Hepatocyte (in vitro differentiated cells): ENCODE data around the gene FLVCR2. TPM values are rescaled to one million over a fixed set of nuclear protein-coding genes. Genes with fewer than 3 reads are reported as not detected.
A peak's percentile ranks its signal among the peaks of the same experiment; 100 is the strongest.

Source experiments
- DNase-seq: peaks from one replicate; pipeline ENCODE4 v3.0.0-alpha.2; 2016; ENCODE audit warnings: low spot score
- H2AFZ ChIP-seq: fragments of 200-600 bp; sonication (generic); 2 replicates; pipeline ENCODE4 v1.6.0; 2016; ENCODE audit warnings: antibody characterized with exemption, mild to moderate bottlenecking
- H3K27ac ChIP-seq: fragments of 200-600 bp; sonication (generic); 2 replicates; pipeline ENCODE4 v1.5.1; 2016; ENCODE audit warnings: mild to moderate bottlenecking
- H3K27me3 ChIP-seq: fragments of 200-600 bp; sonication (generic); 2 replicates; pipeline ENCODE4 v1.6.1; 2016
- H3K36me3 ChIP-seq: fragments of 200-600 bp; sonication (generic); replicated peaks from 2 replicates; pipeline ENCODE4 v1.5.1; 2016; ENCODE audit warnings: low read depth; ENCODE audit not compliant: insufficient read depth
- H3K4me1 ChIP-seq: fragments of 200-600 bp; sonication (generic); 2 replicates; pipeline ENCODE4 v1.5.1; 2016; ENCODE audit warnings: mild to moderate bottlenecking, moderate library complexity; ENCODE audit not compliant: insufficient read depth
- H3K4me2 ChIP-seq: fragments of 200-600 bp; sonication (generic); 2 replicates; pipeline ENCODE4 v1.6.0; 2016
- H3K4me3 ChIP-seq: fragments of 200-600 bp; sonication (generic); 2 replicates; pipeline ENCODE4 v1.5.1; 2016; ENCODE audit warnings: mild to moderate bottlenecking
- H3K79me2 ChIP-seq: fragments of 200-600 bp; sonication (generic); 2 replicates; pipeline ENCODE4 v1.6.0; 2017; ENCODE audit warnings: mild to moderate bottlenecking
- H3K9me2 ChIP-seq: fragments of 200-600 bp; sonication (generic); replicated peaks from 2 replicates; pipeline ENCODE4 v1.6.0; 2017; ENCODE audit warnings: mild to moderate bottlenecking; ENCODE audit not compliant: insufficient read depth
- H3K9me3 ChIP-seq: fragments of 200-600 bp; sonication (generic); 2 replicates; pipeline ENCODE4 v1.5.1; 2016; ENCODE audit warnings: low read depth, mild to moderate bottlenecking
- H4K20me1 ChIP-seq: fragments of 200-600 bp; sonication (generic); 2 replicates; pipeline ENCODE4 v1.6.0; 2016; ENCODE audit warnings: mild to moderate bottlenecking; ENCODE audit not compliant: insufficient read depth, poor library complexity, severe bottlenecking
- EZH2 ChIP-seq: fragments of 200-600 bp; sonication (generic); IDR thresholded peaks from 2 replicates; pipeline ENCODE4 v1.6.1; 2016; ENCODE audit warnings: antibody characterized with exemption, mild to moderate bottlenecking, borderline replicate concordance
- EZH2phosphoT487 ChIP-seq: fragments of 200-600 bp; sonication (generic); IDR thresholded peaks from one replicate; pipeline ENCODE4 v1.6.1; 2018; ENCODE audit warnings: antibody characterized with exemption, mild to moderate bottlenecking, low read depth, moderate library complexity; ENCODE audit not compliant: unreplicated experiment, severe bottlenecking
- WGBS: methylation state at CpG from one replicate; pipeline ENCODE4 v1.1.6; 2016; ENCODE audit warnings: low lambda C conversion rate; ENCODE audit errors: missing lambda C conversion rate; 5-methylcytosine and 5-hydroxymethylcytosine counted together
- polyA plus RNA-seq: library from polyadenylated mRNA; unstranded; fragments of >200 nt; fragmentation: Nextera tagmentation; extraction: Ambion mirVana; gene quantifications from 2 replicates; pipeline ENCODE4 v1.2.1, GENCODE V29; 2016
- total RNA-seq: library from RNA; depleted of rRNA; stranded (reverse); fragments of >200 nt; gene quantifications from 2 replicates; pipeline ENCODE4 v1.2.3, GENCODE V29; 2014
- TF ChIP-seq, protein P1 (sequence below): fragments of 200-600 bp; sonication (generic); IDR thresholded peaks from 2 replicates; pipeline ENCODE4 v1.5.1; 2016; ENCODE audit warnings: antibody characterized with exemption, mild to moderate bottlenecking; ENCODE audit not compliant: poor library complexity

FLVCR2 gene
- total and polyA plus RNA-seq, 2 experiments from 2014 or later, result 9.5 to 10.1 TPM

DNA sequence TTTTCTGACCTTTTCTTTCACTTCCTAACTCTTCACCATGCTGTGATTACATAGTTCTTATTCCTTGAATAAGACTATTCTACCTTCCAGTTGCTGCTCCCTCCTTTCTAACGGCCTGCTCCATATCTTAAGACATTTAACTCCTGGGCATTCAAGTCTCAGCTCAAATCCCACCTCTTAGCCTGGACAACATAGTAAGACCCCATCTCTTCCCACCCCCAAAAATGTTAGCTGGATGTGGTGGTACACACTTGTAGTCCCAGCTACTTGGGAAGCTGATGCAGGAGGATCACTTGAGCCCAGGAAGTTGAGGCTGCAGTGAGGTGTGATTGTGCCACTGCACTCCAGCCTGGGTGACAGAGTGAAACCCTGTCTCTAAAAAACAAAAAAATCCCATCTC is 71.4 kb downstream of the FLVCR2 start:
- peak overlapping the region; percentile 88 for H3K27ac ChIP-seq
- no peaks in the 10 kb centered on the region for H3K79me2 ChIP-seq
- H3K4me2 ChIP-seq, result no peak overlapping the region
- H3K36me3 ChIP-seq, result no peaks in the 10 kb centered on the region
- no peaks in the 10 kb centered on the region for H3K9me2 ChIP-seq
- no peak for DNase-seq
- TF ChIP-seq EZH2phosphoT487 (no peak), EZH2 (no peak)
- TF ChIP-seq, protein P1, sequence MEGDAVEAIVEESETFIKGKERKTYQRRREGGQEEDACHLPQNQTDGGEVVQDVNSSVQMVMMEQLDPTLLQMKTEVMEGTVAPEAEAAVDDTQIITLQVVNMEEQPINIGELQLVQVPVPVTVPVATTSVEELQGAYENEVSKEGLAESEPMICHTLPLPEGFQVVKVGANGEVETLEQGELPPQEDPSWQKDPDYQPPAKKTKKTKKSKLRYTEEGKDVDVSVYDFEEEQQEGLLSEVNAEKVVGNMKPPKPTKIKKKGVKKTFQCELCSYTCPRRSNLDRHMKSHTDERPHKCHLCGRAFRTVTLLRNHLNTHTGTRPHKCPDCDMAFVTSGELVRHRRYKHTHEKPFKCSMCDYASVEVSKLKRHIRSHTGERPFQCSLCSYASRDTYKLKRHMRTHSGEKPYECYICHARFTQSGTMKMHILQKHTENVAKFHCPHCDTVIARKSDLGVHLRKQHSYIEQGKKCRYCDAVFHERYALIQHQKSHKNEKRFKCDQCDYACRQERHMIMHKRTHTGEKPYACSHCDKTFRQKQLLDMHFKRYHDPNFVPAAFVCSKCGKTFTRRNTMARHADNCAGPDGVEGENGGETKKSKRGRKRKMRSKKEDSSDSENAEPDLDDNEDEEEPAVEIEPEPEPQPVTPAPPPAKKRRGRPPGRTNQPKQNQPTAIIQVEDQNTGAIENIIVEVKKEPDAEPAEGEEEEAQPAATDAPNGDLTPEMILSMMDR, result no peak
- 80% methylated on average over 1 of the region's 1 CpG for WGBS
- H2AFZ ChIP-seq, result no peak overlapping the region
- H3K9me3 ChIP-seq, result no peaks in the 10 kb centered on the region
- no peaks in the 10 kb centered on the region for H3K27me3 ChIP-seq
- H3K4me3 ChIP-seq, result no peak overlapping the region
- H3K4me1 ChIP-seq, result peaks cover 45% of the 10 kb centered on the region
- H4K20me1 ChIP-seq, result no peaks in the 10 kb centered on the region

DNA sequence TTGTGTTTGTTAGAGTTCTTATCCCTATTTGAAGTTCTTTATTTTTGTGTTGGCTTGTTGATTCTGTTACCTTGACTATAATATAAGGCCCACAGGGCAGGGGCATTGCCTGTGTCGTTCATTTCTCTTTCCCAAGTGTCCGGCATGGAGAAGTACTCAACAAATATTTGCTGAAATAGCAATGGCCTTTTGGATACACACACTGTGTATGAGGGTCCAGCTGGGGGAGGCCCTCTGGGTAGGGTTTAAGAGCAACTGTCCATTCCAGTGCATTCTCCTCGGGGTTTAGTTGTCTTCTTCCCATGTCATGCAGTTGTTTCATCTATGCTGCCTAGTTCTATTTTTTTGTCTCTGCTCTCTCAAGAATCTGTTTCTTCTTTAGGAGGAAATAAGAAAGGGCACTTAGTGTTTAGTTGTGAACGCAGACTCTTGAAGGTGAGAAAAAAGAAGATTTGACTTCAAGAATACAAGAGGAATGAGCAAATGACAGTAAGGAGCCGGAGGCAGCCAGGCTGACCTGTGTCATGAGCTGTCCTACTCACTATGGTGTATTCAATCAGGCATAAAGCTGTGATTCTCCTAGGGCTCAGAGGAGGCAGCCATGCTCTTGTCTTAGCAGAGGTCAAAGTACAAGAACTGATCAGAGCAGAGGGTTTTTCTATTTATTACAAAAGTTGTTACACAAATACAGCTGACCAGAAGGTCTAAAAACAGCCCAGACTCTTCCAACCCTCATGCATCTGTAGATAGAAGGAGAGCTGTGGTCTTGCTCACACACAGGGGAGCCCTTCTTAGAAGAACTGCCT is 72.0 kb downstream of the FLVCR2 start:
- no peaks in the 10 kb centered on the region for H3K9me2 ChIP-seq
- no peaks in the 10 kb centered on the region for H3K36me3 ChIP-seq
- no peaks in the 10 kb centered on the region for H3K27me3 ChIP-seq
- TF ChIP-seq EZH2phosphoT487 (no peak), EZH2 (no peak)
- TF ChIP-seq, protein P1, result no peak
- no peaks in the 10 kb centered on the region for H3K9me3 ChIP-seq
- no peak overlapping the region for H3K4me3 ChIP-seq
- 69% methylated on average over 5 of the region's 5 CpGs for WGBS
- no peak overlapping the region for H2AFZ ChIP-seq
- no peak overlapping the region for H3K4me2 ChIP-seq
- H3K27ac ChIP-seq, result peak overlapping the region; percentile 88
- H4K20me1 ChIP-seq, result no peaks in the 10 kb centered on the region
- peaks cover 45% of the 10 kb centered on the region for H3K4me1 ChIP-seq
- H3K79me2 ChIP-seq, result no peaks in the 10 kb centered on the region
- peak; percentile 54 for DNase-seq

DNA sequence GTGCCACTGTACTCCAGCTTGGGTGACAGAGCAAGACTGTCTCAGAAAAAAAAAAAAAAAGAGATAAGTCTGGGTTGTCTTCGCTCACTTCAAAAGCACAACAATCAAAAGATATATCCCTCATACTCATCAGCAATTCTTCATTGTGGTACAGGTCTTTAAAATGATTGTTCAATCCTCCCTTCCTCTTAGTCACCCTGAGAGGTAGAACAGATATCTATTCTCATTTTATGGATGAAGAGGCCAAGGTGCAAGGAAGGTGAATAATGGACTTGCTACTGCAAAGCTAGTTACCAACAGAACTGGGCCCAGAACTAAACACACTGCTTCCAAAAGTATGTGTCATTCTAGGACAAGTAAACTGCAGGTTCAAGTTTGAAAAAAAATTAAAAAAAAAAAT is 75.1 kb downstream of the FLVCR2 start:
- H2AFZ ChIP-seq, result no peak overlapping the region
- H3K79me2 ChIP-seq, result peaks cover 5% of the 10 kb centered on the region
- H3K9me3 ChIP-seq, result no peaks in the 10 kb centered on the region
- WGBS, result 100% methylated on average over 1 of the region's 1 CpG
- DNase-seq, result no peak
- H3K4me3 ChIP-seq, result no peak overlapping the region
- TF ChIP-seq, protein P1, result no peak
- TF ChIP-seq EZH2phosphoT487 (no peak), EZH2 (no peak)
- no peak overlapping the region for H3K4me2 ChIP-seq
- H3K9me2 ChIP-seq, result no peaks in the 10 kb centered on the region
- H3K36me3 ChIP-seq, result no peaks in the 10 kb centered on the region
- no peaks in the 10 kb centered on the region for H4K20me1 ChIP-seq
- H3K27ac ChIP-seq, result no peak overlapping the region
- H3K4me1 ChIP-seq, result peaks cover 23% of the 10 kb centered on the region
- no peaks in the 10 kb centered on the region for H3K27me3 ChIP-seq
